ENCODE measurements around the gene CMYA5.

- TF ChIP-seq EZH2phosphoT487 (IDR thresholded peaks at IDR 0.05; ENCODE audit: borderline replicate concordance, low read length) = no peak
- TF ChIP-seq CTCF (IDR thresholded peaks at IDR 0.05; ENCODE audit: low read depth, low read length, poor library complexity, severe bottlenecking) = no peak
Observed at GRCh38 chr5:79727451-79728355, 38.1 kb downstream of the CMYA5 start.

Data from DOHH2 (cell line).